GM21723 (cell line): Measurements from ENCODE around the gene BOK.

ENCODE experiments used
- ATAC-seq: cut with Tn5 transposase; IDR thresholded peaks from one replicate; pipeline ENCODE4 v1.9.1; 2021; ENCODE audit warnings: mild to moderate bottlenecking, moderate library complexity; ENCODE audit not compliant: unreplicated experiment

BOK gene

GRCh38 chr2:241538838-241539615 lies 19.5 kb upstream of the BOK start:
- no peak for ATAC-seq

DNA sequence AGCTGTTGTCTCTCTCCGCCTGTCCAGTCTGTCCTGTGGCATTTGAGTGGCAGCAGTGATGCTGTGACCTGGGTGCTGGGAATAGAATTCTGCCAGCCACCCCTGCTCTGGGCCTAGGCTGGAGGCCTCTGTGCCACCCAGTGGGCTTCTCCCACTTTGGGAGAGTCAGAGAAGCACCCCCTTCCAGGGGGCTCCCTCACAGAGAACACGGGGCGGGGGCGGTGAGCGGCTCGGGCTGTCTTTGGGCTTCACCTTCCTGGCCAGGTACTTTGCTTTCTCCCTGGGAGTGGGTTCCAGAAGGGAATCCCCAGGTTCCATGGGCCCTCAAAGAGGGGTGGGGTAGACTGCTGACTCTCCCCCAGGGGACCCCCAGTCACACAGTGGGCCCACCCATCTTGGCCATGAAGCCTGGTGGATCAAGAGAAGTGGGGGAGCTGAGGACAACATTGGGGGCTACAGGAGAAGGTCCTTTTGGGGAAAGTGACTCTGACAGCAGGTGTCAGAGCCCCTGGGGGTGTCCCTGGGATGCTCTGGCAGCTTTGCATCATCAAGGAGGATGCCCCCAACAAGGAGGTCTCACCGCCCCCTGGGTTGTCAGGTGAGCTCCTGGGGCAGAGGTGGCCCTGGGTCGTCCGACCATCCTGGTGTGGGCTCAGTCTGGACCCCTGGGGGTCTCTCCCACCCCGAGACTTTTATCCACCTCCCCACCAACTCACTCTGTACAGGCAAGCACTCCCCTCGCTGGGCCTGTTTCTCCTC lies 18.8 kb upstream of the BOK start:
- ATAC-seq, result no peak

DNA sequence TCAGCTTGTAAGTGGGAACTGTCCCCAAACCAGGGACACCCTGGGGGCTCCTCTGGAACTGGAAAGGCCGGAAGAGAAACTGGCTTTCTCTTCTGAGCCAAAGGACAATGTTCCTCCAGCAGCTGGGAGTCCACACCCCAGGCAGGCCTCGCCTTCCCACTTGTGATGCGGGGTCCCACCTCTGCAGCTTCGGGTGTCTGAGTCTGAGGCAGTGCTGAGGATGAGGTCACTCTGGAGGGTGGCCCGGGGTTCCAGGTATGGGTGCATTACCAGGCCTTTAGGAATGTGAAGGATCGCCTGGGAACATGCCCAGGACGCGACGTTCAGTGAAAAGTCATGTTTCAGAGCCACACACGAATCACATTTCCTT lies 18.2 kb upstream of the BOK start:
- ATAC-seq, result no peak

DNA sequence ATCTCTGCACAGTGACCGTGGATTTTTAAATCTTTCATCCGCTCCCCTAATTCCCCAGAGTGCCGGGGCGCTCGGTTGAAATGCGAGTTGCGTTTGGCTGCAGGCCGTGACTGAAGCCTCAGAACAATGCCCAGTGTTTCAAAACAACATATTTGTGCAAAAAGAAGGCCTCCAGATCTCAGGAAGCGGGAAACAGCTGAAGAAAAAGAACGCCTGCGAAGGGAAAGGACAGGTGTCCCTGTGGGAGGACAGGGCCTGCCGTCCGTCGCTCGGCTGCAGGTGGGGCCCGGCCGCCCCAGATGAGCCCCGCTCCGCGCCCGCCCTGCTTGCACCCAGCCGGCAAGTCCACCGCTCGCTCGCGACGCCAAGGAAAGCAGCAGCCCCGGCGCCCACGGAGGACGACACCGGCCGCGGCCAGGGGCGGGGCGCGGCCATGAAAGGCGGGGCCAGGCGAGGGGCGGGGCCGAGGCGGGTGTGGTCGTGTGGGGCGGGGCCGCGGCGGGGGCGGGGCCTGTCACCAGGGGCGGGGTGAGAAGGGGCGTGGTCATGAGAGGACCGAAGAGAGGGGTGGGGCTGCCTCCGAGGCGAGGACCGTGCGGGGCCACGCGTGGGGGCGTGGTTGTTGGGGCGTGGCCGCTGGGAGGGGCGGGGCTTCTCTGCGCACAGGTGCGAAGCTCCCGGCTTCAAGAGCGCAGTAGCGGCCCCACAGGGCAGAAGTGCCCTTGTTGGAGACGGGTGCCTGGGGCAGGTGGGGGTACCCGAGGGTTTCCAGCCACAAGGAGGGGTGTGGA lies 17.6 kb upstream of the BOK start:
- ATAC-seq, result no peak

GRCh38 chr2:241541564-241542277 lies 16.8 kb upstream of the BOK start:
- no peak for ATAC-seq

- no peak for ATAC-seq
Measured at GRCh38 chr2:241542278-241542605, 16.3 kb upstream of the BOK start.

DNA sequence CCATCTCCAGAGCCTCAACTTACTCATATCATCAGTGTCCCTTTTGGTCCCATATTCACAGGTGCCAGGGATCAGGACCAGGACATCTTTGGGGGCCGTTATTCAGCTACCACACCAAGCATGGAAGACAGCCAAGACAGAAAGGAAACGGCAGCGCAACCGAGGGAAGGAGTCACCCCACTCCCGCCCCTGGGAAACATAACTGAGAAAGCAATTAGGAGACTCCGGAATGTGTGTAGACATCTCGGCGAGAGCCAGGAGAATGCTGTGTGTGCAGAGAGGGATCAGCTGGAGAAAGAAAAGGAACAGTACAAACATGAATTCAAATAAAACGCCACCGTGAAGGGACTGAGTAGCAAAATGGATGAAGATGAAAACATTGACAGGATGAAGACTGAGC lies 13.4 kb upstream of the BOK start:
- no peak for ATAC-seq

DNA sequence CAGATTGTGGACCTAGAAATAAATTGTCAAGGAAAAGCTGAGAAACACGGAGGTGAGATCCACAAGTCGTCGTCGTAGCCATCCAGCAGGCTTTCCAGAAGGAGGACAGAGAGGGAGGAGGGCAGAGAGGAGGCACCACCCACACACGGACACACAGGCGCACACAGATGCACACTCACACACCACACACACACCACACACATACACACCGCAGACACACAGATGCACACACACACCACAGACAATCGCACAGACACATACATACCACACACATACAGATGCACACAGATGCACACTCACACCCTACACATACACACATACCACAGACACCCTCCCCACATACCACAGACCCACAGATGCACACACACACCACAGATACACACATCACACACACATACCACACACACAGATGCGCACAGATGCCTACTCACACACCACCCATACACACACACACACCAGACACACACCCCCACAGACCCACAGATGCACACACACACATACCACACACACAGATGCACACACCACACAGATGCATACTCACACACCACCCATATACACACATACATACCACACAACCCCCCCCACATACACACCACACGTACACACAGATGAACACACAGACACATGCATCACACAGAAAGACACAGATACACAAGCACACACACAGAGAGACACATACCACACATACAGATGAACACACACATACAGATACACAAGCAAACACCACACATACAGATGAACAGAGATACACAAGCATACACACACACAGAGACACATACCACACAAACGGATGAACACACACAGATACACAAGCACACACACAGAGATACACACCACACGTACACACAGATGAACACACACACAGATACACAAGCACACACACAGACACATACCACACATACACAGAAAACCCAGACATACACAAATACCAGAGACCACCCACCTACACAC lies 12.7 kb upstream of the BOK start:
- ATAC-seq, result no peak

GRCh38 chr2:241546771-241547498 lies 11.6 kb upstream of the BOK start:
- no peak for ATAC-seq

DNA sequence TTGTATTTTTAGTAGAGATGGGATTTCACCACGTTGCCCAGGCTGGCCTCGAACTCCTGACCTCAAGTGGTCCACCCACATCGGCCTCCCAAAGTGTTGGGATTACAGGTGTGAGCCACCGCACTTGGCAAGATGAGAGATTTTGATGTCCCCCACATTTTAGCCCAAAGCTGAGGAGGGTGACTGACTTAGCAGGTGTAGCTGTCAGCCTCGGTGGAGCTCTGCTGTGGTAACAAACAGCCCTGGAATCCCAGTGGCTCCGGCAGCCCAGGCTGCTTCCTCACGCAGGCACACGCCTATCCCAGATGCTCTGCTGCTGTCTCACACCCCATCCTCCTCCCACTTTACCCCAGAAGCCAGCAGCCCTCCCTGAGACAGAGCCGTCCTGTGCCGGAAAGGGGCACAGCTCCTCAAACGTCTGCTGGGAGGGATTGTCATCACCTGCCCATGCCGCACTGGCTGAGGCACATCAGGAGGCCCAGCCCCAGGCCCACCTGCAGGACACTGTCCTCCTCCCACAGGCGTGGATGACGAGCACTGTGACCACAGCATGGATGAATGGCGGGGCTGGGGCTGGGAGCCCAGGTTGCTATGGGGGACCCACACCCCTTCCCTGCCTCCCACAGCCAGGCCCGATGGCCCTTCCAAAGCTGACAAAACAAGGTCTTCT lies 10.6 kb upstream of the BOK start:
- ATAC-seq, result no peak

DNA sequence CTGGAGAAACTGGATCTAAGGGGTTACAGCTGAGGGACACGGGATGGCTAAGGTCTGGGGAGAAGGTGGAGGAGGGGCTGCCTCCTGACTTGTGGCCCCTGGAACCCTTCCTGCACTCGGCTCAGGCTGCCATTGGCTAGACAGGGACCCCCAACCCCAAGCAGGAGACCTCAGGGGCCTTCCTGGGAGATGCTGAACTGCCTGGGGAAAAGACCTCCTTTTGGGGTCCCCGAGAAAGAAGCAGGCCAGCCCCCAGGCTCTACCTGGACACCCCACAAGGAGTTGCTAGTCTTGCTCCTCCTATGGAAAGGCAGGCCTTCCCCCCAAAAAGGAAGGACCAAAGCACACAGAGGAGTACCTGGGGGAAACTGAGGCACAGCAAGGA lies 10.1 kb upstream of the BOK start:
- ATAC-seq, result no peak

- ATAC-seq, result no peak
Measured at GRCh38 chr2:241550616-241551580, 7.6 kb upstream of the BOK start.

GRCh38 chr2:241551599-241551997 lies 6.9 kb upstream of the BOK start:
- no peak for ATAC-seq

DNA sequence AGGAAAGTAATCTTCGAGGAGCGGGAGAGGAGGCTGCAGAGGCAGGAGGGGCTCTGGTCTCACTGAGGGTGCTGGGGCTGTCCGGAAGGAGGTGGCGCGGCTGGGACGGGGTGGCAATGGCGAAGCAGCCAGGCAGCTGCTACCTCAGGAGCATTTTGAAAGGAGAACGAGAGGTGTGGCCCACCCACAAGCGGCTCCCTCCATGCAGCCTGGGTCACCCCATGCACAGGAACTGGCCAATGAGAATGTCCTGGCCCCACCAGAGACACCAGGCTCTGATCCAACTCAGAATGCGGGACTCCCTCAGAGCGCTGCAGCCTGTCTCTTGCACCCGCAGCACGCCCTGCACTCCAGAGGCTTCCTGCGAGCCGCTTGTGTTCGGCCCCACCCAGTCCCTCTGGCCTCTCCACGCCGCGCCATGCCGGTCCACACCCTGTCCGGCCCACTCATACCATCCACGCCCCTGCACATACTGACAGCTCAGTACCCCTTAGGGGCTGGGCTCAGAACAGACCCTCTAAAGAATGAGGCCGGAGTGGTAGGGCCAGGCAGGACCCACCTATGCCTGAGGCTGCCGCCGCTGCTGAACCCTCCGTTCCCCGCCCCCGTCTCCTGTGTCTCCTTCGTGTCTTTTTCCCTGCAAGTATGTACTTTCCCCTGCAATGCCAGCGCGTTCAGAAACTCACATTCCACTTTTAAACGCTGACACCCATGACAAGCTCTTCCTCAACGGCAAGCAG lies 6.4 kb upstream of the BOK start:
- ATAC-seq, result no peak

GRCh38 chr2:241553512-241553830 lies 5.1 kb upstream of the BOK start:
- ATAC-seq, result no peak

DNA sequence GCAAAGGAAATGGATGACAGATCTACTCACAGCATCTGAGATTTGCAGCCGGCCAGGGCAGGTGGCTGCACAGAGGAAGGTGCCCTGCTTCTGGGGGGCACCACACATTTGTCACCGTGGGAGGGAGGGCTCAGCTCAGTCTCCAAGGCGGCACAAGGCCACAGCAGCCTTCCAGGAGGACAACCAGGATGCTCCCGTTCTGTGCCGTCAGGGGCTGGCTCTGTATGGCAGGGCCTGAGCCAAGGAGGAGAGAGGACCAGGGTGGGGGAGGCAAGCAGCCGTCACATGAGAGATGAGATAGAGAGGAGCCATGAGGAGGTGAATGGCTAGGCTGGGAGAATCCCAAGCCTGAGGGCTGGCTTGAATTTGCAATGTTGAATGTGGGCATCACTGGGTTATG lies 4.6 kb upstream of the BOK start:
- no peak for ATAC-seq

- no peak for ATAC-seq
Measured at GRCh38 chr2:241554610-241555322, 3.8 kb upstream of the BOK start.
